ENCODE results near the gene IKZF5. TPM values are rescaled to one million over a fixed set of nuclear protein-coding genes. Genes with fewer than 3 reads are reported as not detected.

Gene IKZF5
- total RNA-seq, 4 donors from 2014 or later: 4.3 to 11.0 (median 7.7) TPM

- intact Hi-C loops (cut with DNase I; ENCODE audit: low total_unique reads) (loop anchor here (1.0 to 5.0 kb wide), 3 partner anchors 26 to 198 kb away; partner anchors contain the start of genes ACADSB, BUB3, IKZF5 and PSTK), in situ Hi-C loops (cut with MboI; ENCODE audit: low sequenced_read_pairs in 4 of 4) (loop anchor here in 1 of 4 donors (25.0 kb wide), 1 partner anchor 208 kb away; the partner anchor contains the start of gene BUB3)
- peaks cover 10 to 22% of the 10 kb centered on the region in 2 donors for H3K4me1 ChIP-seq
- no peaks in the 10 kb centered on the region for H3K27me3 ChIP-seq
- H3K36me3 ChIP-seq: peaks cover 0 to 8% of the 10 kb centered on the region in 2 donors
- peak overlapping the region; percentile 83 to 92 (median 88) for H3K4me3 ChIP-seq
- DNase-seq (no peak), ATAC-seq (no peak)
- H3K27ac ChIP-seq: peak overlapping the region in 2 of 4 donors; percentile 82 to 86
- TF ChIP-seq POLR2A (IDR thresholded peaks at IDR 0.05) (no peak), CTCF (IDR thresholded peaks at IDR 0.05 in 4 of 5, conservative IDR thresholded peaks at IDR 0.05 in 1 of 5) (no peak)
- no peaks in the 10 kb centered on the region for H3K9me3 ChIP-seq
Measured at GRCh38 chr10:122954731-122955050, 53.9 kb downstream of the IKZF5 start.

DNA sequence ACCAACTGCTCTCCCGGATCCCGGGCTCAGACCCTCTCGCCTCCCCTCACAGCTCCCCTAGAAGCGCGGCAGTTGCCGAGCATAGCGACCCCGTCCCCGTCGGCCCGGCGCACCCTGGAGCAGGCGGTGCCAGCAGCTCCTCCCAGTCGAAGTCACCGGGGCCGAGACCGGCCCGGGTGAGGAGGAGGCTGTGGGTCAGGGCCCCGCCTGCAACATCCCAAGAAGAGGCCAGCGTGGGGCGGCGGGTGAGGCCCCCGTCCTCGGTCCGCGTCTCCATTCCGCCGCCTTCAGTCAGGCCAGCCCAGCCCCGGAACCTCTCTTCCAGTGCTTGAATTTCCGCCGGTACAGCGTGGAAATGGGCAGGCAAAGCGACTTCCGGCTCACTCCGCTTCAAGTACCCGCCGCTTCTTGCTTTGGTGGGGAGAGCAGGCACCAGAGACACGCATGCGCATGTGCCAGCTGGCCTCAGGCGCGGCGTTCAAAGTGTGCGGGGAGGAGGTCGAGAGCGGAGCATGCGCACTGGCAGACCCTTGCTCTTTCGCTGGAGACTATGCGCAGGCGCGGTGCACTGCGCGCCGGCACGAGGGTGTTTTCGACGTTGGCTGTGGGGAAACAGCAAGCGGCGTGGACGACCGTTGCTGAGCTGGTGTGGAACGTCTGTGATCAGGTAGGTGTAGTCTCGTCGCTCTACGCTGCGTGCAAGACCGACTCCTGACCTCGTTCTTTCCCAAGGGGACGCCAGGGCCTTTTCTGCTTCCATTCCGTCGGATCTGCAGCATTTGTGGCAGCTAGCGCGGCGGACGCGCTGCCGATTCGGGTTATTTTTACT is 54.5 kb downstream of the IKZF5 start, which contains the start of gene C10orf88:
Gene C10orf88 (minus strand): TSS at position 326 of the 829 bp plus-strand sequence. CDS start 49 bp downstream, at position 277.
- peak within 1 kb of the TSS; percentile 83 to 92 (median 88) for H3K4me3 ChIP-seq
- H3K9me3 ChIP-seq: no peaks in the 10 kb centered on the region
- H3K27me3 ChIP-seq: no peaks in the 10 kb centered on the region
- intact Hi-C loops (cut with DNase I; ENCODE audit: low total_unique reads): loop anchor here (1.0 to 5.0 kb wide), 3 partner anchors 26 to 198 kb away; partner anchors contain the start of genes ACADSB, BUB3, IKZF5 and PSTK
- peaks cover 0 to 8% of the 10 kb centered on the region in 2 donors for H3K36me3 ChIP-seq
- TF ChIP-seq CTCF (IDR thresholded peaks at IDR 0.05 in 4 of 5, conservative IDR thresholded peaks at IDR 0.05 in 1 of 5) (no peak), POLR2A (IDR thresholded peaks at IDR 0.05) (no peak)
- peak; percentile 95 to 98 for DNase-seq
- H3K27ac ChIP-seq: peak within 1 kb of the TSS; percentile 75 to 86 (median 81)
- peak; percentile 99 for ATAC-seq
- H3K4me1 ChIP-seq: peaks cover 10 to 22% of the 10 kb centered on the region in 2 donors
- in situ Hi-C loops (cut with MboI; ENCODE audit: low sequenced_read_pairs in 4 of 4): loop anchor here in 1 of 4 donors (25.0 kb wide), 1 partner anchor 208 kb away; the partner anchor contains the start of gene BUB3

- Histone ChIP-seq H3K27me3 (no peaks in the 10 kb centered on the region), H3K4me1 (peaks cover 10 to 15% of the 10 kb centered on the region in 2 donors), H3K27ac (no peak overlapping the region), H3K9me3 (no peaks in the 10 kb centered on the region), H3K4me3 (no peak overlapping the region), H3K36me3 (peaks cover 0 to 45% of the 10 kb centered on the region in 2 donors)
- intact Hi-C loops (cut with DNase I; ENCODE audit: low total_unique reads): no loop called here
- in situ Hi-C loops (cut with MboI; ENCODE audit: low sequenced_read_pairs in 4 of 4): no loop called here
- DNase-seq (no peak), ATAC-seq (no peak)
- TF ChIP-seq CTCF (IDR thresholded peaks at IDR 0.05 in 4 of 5, conservative IDR thresholded peaks at IDR 0.05 in 1 of 5) (no peak), POLR2A (IDR thresholded peaks at IDR 0.05) (no peak)
Measured at GRCh38 chr10:122949296-122949695, 59.3 kb downstream of the IKZF5 start.

Other genes starting within 250 kb of the IKZF5 start
- under 1 TPM in 1 of 4 donors, not detected in 3; 0.09 TPM for gene CUZD1, start 162.9 kb downstream of the IKZF5 start, total RNA-seq
- not detected for gene FAM24B, start 129.2 kb downstream of the IKZF5 start, total RNA-seq
- not detected for gene FAM24A, start 98.2 kb downstream of the IKZF5 start, total RNA-seq
- 1 to 10 TPM; 4.2 to 9.6 (median 6.8) TPM for gene C10orf88, start 54.6 kb downstream of the IKZF5 start, total RNA-seq
- 1 to 10 TPM; 2.2 to 7.0 (median 4.4) TPM for gene PSTK, start 28.4 kb downstream of the IKZF5 start, total RNA-seq
- gene ACADSB, start 211 bp upstream of the IKZF5 start, total RNA-seq: 10 to 100 TPM; 16.2 to 40.2 (median 22.0) TPM
- gene HMX3, start 127.2 kb upstream of the IKZF5 start, total RNA-seq: not detected
- not detected for gene HMX2, start 139.3 kb upstream of the IKZF5 start, total RNA-seq
- 10 to 100 TPM; 43.0 to 84.0 (median 49.2) TPM for gene BUB3, start 145.6 kb upstream of the IKZF5 start, total RNA-seq

All from gastrocnemius medialis (tissue), 4 donors.